HEK293 (cell line): ENCODE measurements around the gene PDZD2.

Experiments
- CTCF ChIA-PET: fragments of 350-600 bp; formaldehyde crosslinking; extraction: SDS; loops from one replicate; lab custom pipeline; 2021; ENCODE audit warnings: antibody characterized with exemption; lab: Yijun Ruan, JAX
- POLR2A ChIA-PET: fragments of 300-600 bp; formaldehyde crosslinking; extraction: SDS; loops from one replicate; lab custom pipeline; 2020; ENCODE audit warnings: antibody characterized with exemption, inconsistent platforms; lab: Yijun Ruan, JAX
- H3K27ac ChIP-seq: fragments of 200-500 bp; sonication (Bioruptor generic); 2 replicates; pipeline ENCODE4 v1.5.1; 2014; ENCODE audit warnings: low read depth, low read length, control low read depth, inconsistent platforms; ENCODE audit errors: extremely low read depth
- H3K36me3 ChIP-seq, 2 experiments: fragments of 200-500 bp in 1 of 2; sonication (Bioruptor generic) in 1 of 2; 1 replicate in 1 of 2; 2 replicates in 1 of 2; pipeline ENCODE4 v1.5.1; 2014 to 2017; ENCODE audit warnings: inconsistent platforms in 2 of 2, low read length in 2 of 2; ENCODE audit not compliant: control insufficient read depth in 2 of 2, insufficient read depth in 1 of 2
- H3K4me1 ChIP-seq: fragments of 200-500 bp; sonication (Bioruptor generic); 2 replicates; pipeline ENCODE4 v1.5.1; 2014; ENCODE audit warnings: mild to moderate bottlenecking, low read length, inconsistent platforms; ENCODE audit not compliant: control insufficient read depth, insufficient read depth
- H3K4me3 ChIP-seq: 2 replicates; pipeline ENCODE4 v1.5.1; 2011; ENCODE audit warnings: low read depth, mild to moderate bottlenecking, control low read depth, low read length, moderate library complexity
- H3K9me3 ChIP-seq: fragments of 200-500 bp; sonication (Bioruptor generic); 2 replicates; pipeline ENCODE4 v1.5.1; 2014; ENCODE audit warnings: low read depth, low read length, inconsistent platforms; ENCODE audit not compliant: control insufficient read depth, insufficient read depth
- BCL11B ChIP-seq: fragments of 450-650 bp; formaldehyde crosslinking; IDR thresholded peaks from 2 replicates; pipeline ENCODE4 v1.5.1; 2016; ENCODE audit warnings: low read depth, missing biosample characterization, missing genetic modification characterization
- CTCF ChIP-seq: fragments of 450-650 bp; formaldehyde crosslinking; IDR thresholded peaks from 2 replicates; pipeline ENCODE4 v1.5.1; 2016; ENCODE audit warnings: missing biosample characterization, missing genetic modification characterization
- EGR2 ChIP-seq: fragments of 450-650 bp; formaldehyde crosslinking; IDR thresholded peaks from 2 replicates; pipeline ENCODE4 v1.5.1; 2016; ENCODE audit warnings: low read depth, missing biosample characterization, missing genetic modification characterization
- HOXD13 ChIP-seq: sonication (generic); formaldehyde crosslinking; IDR thresholded peaks from 2 replicates; pipeline ENCODE4 v1.8.0; 2022; ENCODE audit warnings: missing genetic modification reagents, borderline replicate concordance
- INSM2 ChIP-seq: fragments of 450-650 bp; formaldehyde crosslinking; IDR thresholded peaks from 2 replicates; pipeline ENCODE4 v1.5.1; 2016; ENCODE audit warnings: missing biosample characterization, missing genetic modification characterization
- KLF1 ChIP-seq: fragments of 450-650 bp; formaldehyde crosslinking; IDR thresholded peaks from 2 replicates; pipeline ENCODE4 v1.5.1; 2016; ENCODE audit warnings: missing biosample characterization, missing genetic modification characterization
- SP3 ChIP-seq: fragments of 450-650 bp; formaldehyde crosslinking; IDR thresholded peaks from 2 replicates; pipeline ENCODE4 v1.5.1; 2016; ENCODE audit warnings: missing biosample characterization, missing genetic modification characterization
- ZBTB21 ChIP-seq: fragments of 450-650 bp; formaldehyde crosslinking; IDR thresholded peaks from 2 replicates; pipeline ENCODE4 v1.5.1; 2017; ENCODE audit warnings: missing biosample characterization, missing genetic modification characterization
- ZBTB49 ChIP-seq: fragments of 450-650 bp; formaldehyde crosslinking; IDR thresholded peaks from 2 replicates; pipeline ENCODE4 v1.5.1; 2016; ENCODE audit warnings: missing biosample characterization, missing genetic modification characterization, low read depth
- ZBTB8A ChIP-seq: fragments of 450-650 bp; formaldehyde crosslinking; IDR thresholded peaks from 2 replicates; pipeline ENCODE4 v1.5.1; 2016; ENCODE audit warnings: missing biosample characterization, missing genetic modification characterization
- ZEB2 ChIP-seq: fragments of 450-650 bp; formaldehyde crosslinking; IDR thresholded peaks from 2 replicates; pipeline ENCODE4 v1.5.1; 2016; ENCODE audit warnings: missing biosample characterization, missing genetic modification characterization
- ZFHX2 ChIP-seq: fragments of 450-650 bp; formaldehyde crosslinking; conservative IDR thresholded peaks from 2 replicates; pipeline ENCODE4 v1.5.1; 2016; ENCODE audit warnings: missing biosample characterization, missing genetic modification characterization
- ZNF19 ChIP-seq: fragments of 450-650 bp; formaldehyde crosslinking; IDR thresholded peaks from 2 replicates; pipeline ENCODE4; 2016; ENCODE audit warnings: missing biosample characterization, missing genetic modification characterization, low read depth
- ZNF23 ChIP-seq: fragments of 450-650 bp; formaldehyde crosslinking; IDR thresholded peaks from 2 replicates; pipeline ENCODE4 v1.5.1; 2016; ENCODE audit warnings: missing biosample characterization, missing genetic modification characterization, borderline replicate concordance
- ZNF274 ChIP-seq, 2 experiments: fragments of 200-500 bp in 1 of 2; fragments of 450-650 bp in 1 of 2; sonication (Bioruptor generic) in 1 of 2; formaldehyde crosslinking in 1 of 2; IDR thresholded peaks; 2 replicates each; pipeline versions ENCODE4 v1.5.1 to v1.6.1; 2014 to 2016; ENCODE audit warnings: borderline replicate concordance in 1 of 2, inconsistent platforms in 1 of 2, low read length in 1 of 2, missing biosample characterization in 1 of 2, missing genetic modification characterization in 1 of 2
- ZNF354C ChIP-seq: fragments of 450-650 bp; formaldehyde crosslinking; IDR thresholded peaks from 2 replicates; pipeline ENCODE4 v1.5.1; 2016; ENCODE audit warnings: missing biosample characterization, missing genetic modification characterization, low read depth, borderline replicate concordance
- ZNF473 ChIP-seq: fragments of 450-650 bp; formaldehyde crosslinking; IDR thresholded peaks from 2 replicates; pipeline ENCODE4 v1.5.1; 2017; ENCODE audit warnings: missing biosample characterization, missing genetic modification characterization
- ZNF48 ChIP-seq: fragments of 450-650 bp; formaldehyde crosslinking; IDR thresholded peaks from 2 replicates; pipeline ENCODE4 v1.5.1; 2016; ENCODE audit warnings: missing biosample characterization, missing genetic modification characterization
- ZNF514 ChIP-seq: fragments of 450-650 bp; formaldehyde crosslinking; IDR thresholded peaks from 2 replicates; pipeline ENCODE4 v1.5.1; 2016; ENCODE audit warnings: missing biosample characterization, missing genetic modification characterization
- ZNF521 ChIP-seq: fragments of 450-650 bp; formaldehyde crosslinking; IDR thresholded peaks from 2 replicates; pipeline ENCODE4 v1.5.1; 2017; ENCODE audit warnings: missing biosample characterization, mild to moderate bottlenecking, missing genetic modification characterization
- ZNF560 ChIP-seq: fragments of 450-650 bp; formaldehyde crosslinking; IDR thresholded peaks from 2 replicates; pipeline ENCODE4 v1.5.1; 2017; ENCODE audit warnings: missing biosample characterization, missing genetic modification characterization, borderline replicate concordance
- ZNF610 ChIP-seq: fragments of 450-650 bp; formaldehyde crosslinking; IDR thresholded peaks from 2 replicates; pipeline ENCODE4 v1.5.1; 2016; ENCODE audit warnings: missing biosample characterization, missing genetic modification characterization, borderline replicate concordance
- ZNF768 ChIP-seq: fragments of 450-650 bp; formaldehyde crosslinking; IDR thresholded peaks from 2 replicates; pipeline ENCODE4 v1.5.1; 2018; ENCODE audit warnings: missing biosample characterization, mild to moderate bottlenecking, missing genetic modification characterization
- TF ChIP-seq, protein P1 (sequence below): fragments of 450-650 bp; formaldehyde crosslinking; IDR thresholded peaks from 2 replicates; pipeline ENCODE4 v1.5.1; 2016; ENCODE audit warnings: missing biosample characterization, missing genetic modification characterization
- TF ChIP-seq, protein P2 (sequence below): fragments of 450-650 bp; formaldehyde crosslinking; IDR thresholded peaks from 2 replicates; pipeline ENCODE4 v1.5.0; 2017; ENCODE audit warnings: missing biosample characterization, missing genetic modification characterization, borderline replicate concordance

The PDZD2 gene

GRCh38 chr5:31846934-31847333, 208.0 kb downstream of the PDZD2 start:
- no peaks in the 10 kb centered on the region for H3K36me3 ChIP-seq
- H3K4me1 ChIP-seq = no peaks in the 10 kb centered on the region; the same call in 1 of the 2 replicates
- H3K4me3 ChIP-seq = no peak overlapping the region
- no peak overlapping the region for H3K27ac ChIP-seq
- TF ChIP-seq ZNF473 (tag by site-specific recombination) (no peak), ZNF560 (tag by site-specific recombination) (no peak), ZBTB8A (tag by site-specific recombination) (no peak), ZNF768 (tag by site-specific recombination) (no peak), ZNF23 (tag by site-specific recombination) (no peak), ZNF19 (no peak), ZEB2 (tag by site-specific recombination) (no peak), EGR2 (tag by site-specific recombination) (no peak), ZNF48 (tag by site-specific recombination) (no peak), HOXD13 (CRISPR knock-in tag) (no peak), ZNF521 (tag by site-specific recombination) (no peak), CTCF (tag by site-specific recombination) (no peak), KLF1 (tag by site-specific recombination) (no peak), ZNF610 (tag by site-specific recombination) (no peak), ZBTB21 (no peak), SP3 (tag by site-specific recombination) (no peak)
- TF ChIP-seq, protein P1, sequence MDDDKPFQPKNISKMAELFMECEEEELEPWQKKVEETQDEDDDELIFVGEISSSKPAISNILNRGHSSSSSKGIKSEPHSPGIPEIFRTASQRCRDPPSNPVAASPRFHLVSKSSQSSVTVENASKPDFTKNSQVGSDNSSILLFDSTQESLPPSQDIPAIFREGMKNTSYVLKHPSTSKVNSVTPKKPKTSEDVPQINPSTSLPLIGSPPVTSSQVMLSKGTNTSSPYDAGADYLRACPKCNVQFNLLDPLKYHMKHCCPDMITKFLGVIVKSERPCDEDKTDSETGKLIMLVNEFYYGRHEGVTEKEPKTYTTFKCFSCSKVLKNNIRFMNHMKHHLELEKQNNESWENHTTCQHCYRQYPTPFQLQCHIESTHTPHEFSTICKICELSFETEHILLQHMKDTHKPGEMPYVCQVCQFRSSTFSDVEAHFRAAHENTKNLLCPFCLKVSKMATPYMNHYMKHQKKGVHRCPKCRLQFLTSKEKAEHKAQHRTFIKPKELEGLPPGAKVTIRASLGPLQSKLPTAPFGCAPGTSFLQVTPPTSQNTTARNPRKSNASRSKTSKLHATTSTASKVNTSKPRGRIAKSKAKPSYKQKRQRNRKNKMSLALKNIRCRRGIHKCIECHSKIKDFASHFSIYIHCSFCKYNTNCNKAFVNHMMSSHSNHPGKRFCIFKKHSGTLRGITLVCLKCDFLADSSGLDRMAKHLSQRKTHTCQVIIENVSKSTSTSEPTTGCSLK = no peak
- ChIA-PET CTCF (interaction anchor here (0.6 to 1.1 kb wide), 4 partner anchors 22 to 230 kb away, joined by 3 to 5 read pairs (median 4); no protein-coding TSS in a partner anchor), POLR2A (no interaction called here)
- no peaks in the 10 kb centered on the region for H3K9me3 ChIP-seq

GRCh38 chr5:31847354-31847753, 208.4 kb downstream of the PDZD2 start:
- Histone ChIP-seq H3K36me3 (no peaks in the 10 kb centered on the region), H3K4me3 (no peak overlapping the region), H3K4me1 (no peaks in the 10 kb centered on the region; the same call in 1 of the 2 replicates), H3K9me3 (no peaks in the 10 kb centered on the region), H3K27ac (no peak overlapping the region)
- ChIA-PET CTCF (interaction anchor here (1.1 kb wide), 2 partner anchors 23 to 230 kb away, joined by 3 to 5 read pairs; no protein-coding TSS in a partner anchor), POLR2A (interaction anchor here (0.6 kb wide), 1 partner anchor 377 kb away, joined by 3 read pairs; no protein-coding TSS in a partner anchor)
- TF ChIP-seq ZFHX2 (tag by site-specific recombination) (no peak), SP3 (tag by site-specific recombination) (no peak), BCL11B (tag by site-specific recombination) (no peak), INSM2 (tag by site-specific recombination) (no peak), ZNF354C (tag by site-specific recombination) (no peak), ZNF560 (tag by site-specific recombination) (no peak), ZNF274 (IDR thresholded peaks at IDR 0.05; ENCODE audit: low read length) (no peak), ZNF274 (tag by site-specific recombination; IDR thresholded peaks at IDR 0.05; ENCODE audit: borderline replicate concordance) (no peak), ZNF514 (tag by site-specific recombination) (no peak), ZBTB49 (no peak)
- TF ChIP-seq, protein P2, sequence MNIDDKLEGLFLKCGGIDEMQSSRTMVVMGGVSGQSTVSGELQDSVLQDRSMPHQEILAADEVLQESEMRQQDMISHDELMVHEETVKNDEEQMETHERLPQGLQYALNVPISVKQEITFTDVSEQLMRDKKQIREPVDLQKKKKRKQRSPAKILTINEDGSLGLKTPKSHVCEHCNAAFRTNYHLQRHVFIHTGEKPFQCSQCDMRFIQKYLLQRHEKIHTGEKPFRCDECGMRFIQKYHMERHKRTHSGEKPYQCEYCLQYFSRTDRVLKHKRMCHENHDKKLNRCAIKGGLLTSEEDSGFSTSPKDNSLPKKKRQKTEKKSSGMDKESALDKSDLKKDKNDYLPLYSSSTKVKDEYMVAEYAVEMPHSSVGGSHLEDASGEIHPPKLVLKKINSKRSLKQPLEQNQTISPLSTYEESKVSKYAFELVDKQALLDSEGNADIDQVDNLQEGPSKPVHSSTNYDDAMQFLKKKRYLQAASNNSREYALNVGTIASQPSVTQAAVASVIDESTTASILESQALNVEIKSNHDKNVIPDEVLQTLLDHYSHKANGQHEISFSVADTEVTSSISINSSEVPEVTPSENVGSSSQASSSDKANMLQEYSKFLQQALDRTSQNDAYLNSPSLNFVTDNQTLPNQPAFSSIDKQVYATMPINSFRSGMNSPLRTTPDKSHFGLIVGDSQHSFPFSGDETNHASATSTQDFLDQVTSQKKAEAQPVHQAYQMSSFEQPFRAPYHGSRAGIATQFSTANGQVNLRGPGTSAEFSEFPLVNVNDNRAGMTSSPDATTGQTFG (tag by site-specific recombination) = no peak
